ENCODE data around the gene SSNA1. TPM values are rescaled to one million over a fixed set of nuclear protein-coding genes. Genes with fewer than 3 reads are reported as not detected.
A peak's percentile ranks its signal among the peaks of the same experiment; 100 is the strongest.

Gene SSNA1
- 137 TPM for polyA plus RNA-seq (2012; ENCODE audit: insufficient read depth, insufficient read length)

GRCh38 chr9:137188490-137189296, at the start of gene SSNA1, which contains the start of gene ANAPC2:
SSNA1 (plus strand) TSS chr9:137188676; CDS start chr9:137188727, 51 bp downstream.
ANAPC2 (minus strand) TSS chr9:137188560; CDS start chr9:137188532, 28 bp downstream.
- peak; percentile 86 for DNase-seq (ENCODE audit: low read depth, low spot score)

GRCh38 chr9:137138722-137139467, 49.6 kb upstream of the SSNA1 start, which contains the start of gene GRIN1:
GRIN1 (plus strand) TSS chr9:137139154; CDS start chr9:137139487, 333 bp downstream.
- no peak for DNase-seq (ENCODE audit: low read depth, low spot score)
- H3K4me3 ChIP-seq (ENCODE audit: low read length), result no peak within 1 kb of the TSS

More at GRCh38 chr9:137188490-137189296, at the start of gene SSNA1, which contains the start of gene ANAPC2:
- peak within 1 kb of the TSS; percentile 96 for H3K4me3 ChIP-seq (ENCODE audit: low read length)

- no peak for DNase-seq (ENCODE audit: low read depth, low spot score)
- H3K4me3 ChIP-seq (ENCODE audit: low read length), result no peak overlapping the region
Observed at GRCh38 chr9:137139468-137140150, 48.9 kb upstream of the SSNA1 start.

- no peak for DNase-seq (ENCODE audit: low read depth, low spot score)
- H3K4me3 ChIP-seq (ENCODE audit: low read length), result no peak overlapping the region
Observed at GRCh38 chr9:137140151-137141012, 48.1 kb upstream of the SSNA1 start.

- H3K4me3 ChIP-seq (ENCODE audit: low read length), result no peak overlapping the region
- DNase-seq (ENCODE audit: low read depth, low spot score), result no peak
Observed at GRCh38 chr9:137141050-137141810, 47.2 kb upstream of the SSNA1 start.

GRCh38 chr9:137141976-137142936, 46.2 kb upstream of the SSNA1 start:
- H3K4me3 ChIP-seq (ENCODE audit: low read length), result no peak overlapping the region
- DNase-seq (ENCODE audit: low read depth, low spot score), result no peak

GRCh38 chr9:137143459-137143858, 45.0 kb upstream of the SSNA1 start:
- no peak overlapping the region for H3K4me3 ChIP-seq (ENCODE audit: low read length)
- DNase-seq (ENCODE audit: low read depth, low spot score), result no peak

- DNase-seq (ENCODE audit: low read depth, low spot score), result no peak
- no peak overlapping the region for H3K4me3 ChIP-seq (ENCODE audit: low read length)
Observed at GRCh38 chr9:137145731-137146526, 42.5 kb upstream of the SSNA1 start.

GRCh38 chr9:137146527-137146918, 42.0 kb upstream of the SSNA1 start:
- DNase-seq (ENCODE audit: low read depth, low spot score), result no peak
- no peak overlapping the region for H3K4me3 ChIP-seq (ENCODE audit: low read length)

GRCh38 chr9:137147091-137147792, 41.2 kb upstream of the SSNA1 start:
- no peak for DNase-seq (ENCODE audit: low read depth, low spot score)
- H3K4me3 ChIP-seq (ENCODE audit: low read length), result no peak overlapping the region

- H3K4me3 ChIP-seq (ENCODE audit: low read length), result no peak overlapping the region
- DNase-seq (ENCODE audit: low read depth, low spot score), result no peak
Observed at GRCh38 chr9:137147793-137148160, 40.7 kb upstream of the SSNA1 start.

- DNase-seq (ENCODE audit: low read depth, low spot score), result no peak
- no peak overlapping the region for H3K4me3 ChIP-seq (ENCODE audit: low read length)
Observed at GRCh38 chr9:137148242-137148641, 40.2 kb upstream of the SSNA1 start.

- no peak overlapping the region for H3K4me3 ChIP-seq (ENCODE audit: low read length)
- DNase-seq (ENCODE audit: low read depth, low spot score), result no peak
Observed at GRCh38 chr9:137148661-137149060, 39.8 kb upstream of the SSNA1 start.

GRCh38 chr9:137149363-137149762, 39.1 kb upstream of the SSNA1 start:
- DNase-seq (ENCODE audit: low read depth, low spot score), result no peak
- H3K4me3 ChIP-seq (ENCODE audit: low read length), result no peak overlapping the region

- DNase-seq (ENCODE audit: low read depth, low spot score), result peak; percentile 48
- no peak overlapping the region for H3K4me3 ChIP-seq (ENCODE audit: low read length)
Observed at GRCh38 chr9:137149942-137150616, 38.4 kb upstream of the SSNA1 start.

Measured in Jurkat, Clone E6-1 (cell line).